Neural progenitor cell (in vitro differentiated cells): ENCODE data around the gene MARK3. TPM values are rescaled to one million over a fixed set of nuclear protein-coding genes. Genes with fewer than 3 reads are reported as not detected.

Source experiments
- DNase-seq: peaks from one replicate; pipeline ENCODE4 v3.0.0-alpha.2; 2016; ENCODE audit warnings: low spot score
- H2AFZ ChIP-seq: fragments of 200-600 bp; sonication (generic); replicated peaks from 2 replicates; pipeline ENCODE4 v1.6.1; 2016; ENCODE audit warnings: antibody characterized with exemption
- H3F3A ChIP-seq: fragments of 200-600 bp; sonication (generic); 2 replicates; pipeline ENCODE4 v1.6.1; 2016; ENCODE audit warnings: antibody characterized with exemption, low read depth
- H3K27ac ChIP-seq: fragments of 200-600 bp; sonication (generic); 2 replicates; pipeline ENCODE4 v1.5.1; 2016; ENCODE audit warnings: mild to moderate bottlenecking
- H3K27me3 ChIP-seq: fragments of 200-600 bp; sonication (generic); 2 replicates; pipeline ENCODE4 v1.6.1; 2016; ENCODE audit warnings: mild to moderate bottlenecking, moderate library complexity
- H3K36me3 ChIP-seq: fragments of 200-600 bp; sonication (generic); 2 replicates; pipeline ENCODE4 v1.5.1; 2016
- H3K4me1 ChIP-seq: fragments of 200-600 bp; sonication (generic); 2 replicates; pipeline ENCODE4 v1.6.1; 2016; ENCODE audit warnings: mixed run types
- H3K4me2 ChIP-seq: fragments of 200-600 bp; sonication (generic); 2 replicates; pipeline ENCODE4 v1.6.1; 2016
- H3K4me3 ChIP-seq: fragments of 200-600 bp; sonication (generic); 2 replicates; pipeline ENCODE4 v1.5.1; 2016
- H3K79me2 ChIP-seq: fragments of 200-600 bp; sonication (generic); 2 replicates; pipeline ENCODE4 v1.6.1; 2016; ENCODE audit warnings: low read depth
- H3K9ac ChIP-seq: fragments of 200-600 bp; sonication (generic); 2 replicates; pipeline ENCODE4 v1.6.1; 2016
- H3K9me3 ChIP-seq: fragments of 200-600 bp; sonication (generic); 2 replicates; pipeline ENCODE4 v1.5.1; 2016; ENCODE audit warnings: low read depth
- H4K20me1 ChIP-seq: fragments of 200-600 bp; sonication (generic); 2 replicates; pipeline ENCODE4 v1.6.1; 2016; ENCODE audit warnings: low read depth
- H3K27ac Mint-ChIP-seq: 3 replicates; pipeline ENCODE4 v1.8.0; 2021; ENCODE audit warnings: mixed read lengths
- H3K27me3 Mint-ChIP-seq: 2 replicates; pipeline ENCODE4 v1.8.0; 2022; ENCODE audit warnings: low read depth, mild to moderate bottlenecking, inconsistent platforms, moderate library complexity, mixed read lengths; ENCODE audit not compliant: insufficient read depth
- H3K36me3 Mint-ChIP-seq: 3 replicates; pipeline ENCODE4 v1.8.0; 2021; ENCODE audit warnings: mixed read lengths
- H3K4me1 Mint-ChIP-seq: 3 replicates; pipeline ENCODE4 v1.8.0; 2021; ENCODE audit warnings: mixed read lengths
- H3K4me3 Mint-ChIP-seq: 3 replicates; pipeline ENCODE4 v1.8.0; 2021; ENCODE audit warnings: mild to moderate bottlenecking, moderate library complexity, mixed read lengths
- H3K9me3 Mint-ChIP-seq: 3 replicates; pipeline ENCODE4 v1.8.0; 2020; ENCODE audit warnings: mixed read lengths
- CTCF ChIP-seq: fragments of 200-600 bp; sonication (generic); IDR thresholded peaks from 2 replicates; pipeline ENCODE4 v1.5.1; 2017; ENCODE audit warnings: antibody characterized with exemption, mild to moderate bottlenecking
- EZH2 ChIP-seq: fragments of 200-600 bp; sonication (generic); IDR thresholded peaks from 2 replicates; pipeline ENCODE4 v1.6.1; 2017; ENCODE audit warnings: antibody characterized with exemption, mild to moderate bottlenecking, moderate library complexity
- EZH2phosphoT487 ChIP-seq: fragments of 200-600 bp; sonication (generic); IDR thresholded peaks from 2 replicates; pipeline ENCODE4 v1.6.1; 2017; ENCODE audit warnings: antibody characterized with exemption
- total RNA-seq: library from RNA; depleted of rRNA; stranded (reverse); fragments of >200 nt; gene quantifications from 2 replicates; pipeline ENCODE4 v1.2.3, GENCODE V29; 2015; ENCODE audit warnings: low replicate concordance

Gene MARK3
- total RNA-seq, 1 donor from 2014 or later: 80.7 TPM

GRCh38 chr14:103366741-103367140 lies 18.5 kb upstream of the MARK3 start:
- H3K9me3 ChIP-seq: no peaks in the 10 kb centered on the region
- no peaks in the 10 kb centered on the region for H3K27me3 ChIP-seq
- no peak overlapping the region for H3K27ac Mint-ChIP-seq
- no peak overlapping the region for H3K27ac ChIP-seq
- H3K4me3 ChIP-seq: no peak overlapping the region
- H3K9ac ChIP-seq: no peak overlapping the region
- H4K20me1 ChIP-seq: no peaks in the 10 kb centered on the region
- H3K79me2 ChIP-seq: no peaks in the 10 kb centered on the region
- no peak overlapping the region for H2AFZ ChIP-seq
- H3K36me3 Mint-ChIP-seq: peaks cover 2% of the 10 kb centered on the region
- peaks cover 18% of the 10 kb centered on the region for H3K9me3 Mint-ChIP-seq
- H3K4me1 Mint-ChIP-seq: peaks cover under 1% of the 10 kb centered on the region
- H3K4me1 ChIP-seq: no peaks in the 10 kb centered on the region
- DNase-seq: no peak
- peak overlapping the region; percentile 24 for H3K4me3 Mint-ChIP-seq
- H3K36me3 ChIP-seq: no peaks in the 10 kb centered on the region
- H3K4me2 ChIP-seq: no peak overlapping the region
- TF ChIP-seq CTCF (no peak), EZH2phosphoT487 (no peak), EZH2 (no peak)
- H3F3A ChIP-seq: no peaks in the 10 kb centered on the region
- H3K27me3 Mint-ChIP-seq: peaks cover 7% of the 10 kb centered on the region

- no peak overlapping the region for H3K4me3 Mint-ChIP-seq
- no peaks in the 10 kb centered on the region for H3K27me3 ChIP-seq
- peaks cover 2% of the 10 kb centered on the region for H3K36me3 Mint-ChIP-seq
- no peaks in the 10 kb centered on the region for H3K4me1 ChIP-seq
- H3K27ac ChIP-seq: no peak overlapping the region
- H3K4me2 ChIP-seq: no peak overlapping the region
- no peak overlapping the region for H3K9ac ChIP-seq
- no peaks in the 10 kb centered on the region for H4K20me1 ChIP-seq
- H3K36me3 ChIP-seq: no peaks in the 10 kb centered on the region
- no peaks in the 10 kb centered on the region for H3K9me3 ChIP-seq
- peaks cover 12% of the 10 kb centered on the region for H3K27me3 Mint-ChIP-seq
- H3K9me3 Mint-ChIP-seq: peaks cover 7% of the 10 kb centered on the region
- H3F3A ChIP-seq: no peaks in the 10 kb centered on the region
- no peaks in the 10 kb centered on the region for H3K79me2 ChIP-seq
- no peak overlapping the region for H2AFZ ChIP-seq
- H3K4me1 Mint-ChIP-seq: peaks cover 12% of the 10 kb centered on the region
- no peak for DNase-seq
- no peak overlapping the region for H3K4me3 ChIP-seq
- TF ChIP-seq CTCF (no peak), EZH2 (no peak), EZH2phosphoT487 (no peak)
- H3K27ac Mint-ChIP-seq: no peak overlapping the region
Measured at GRCh38 chr14:103367995-103368394, 17.2 kb upstream of the MARK3 start.

GRCh38 chr14:103370087-103370486 lies 15.1 kb upstream of the MARK3 start:
- Histone ChIP-seq H3K9me3 (no peaks in the 10 kb centered on the region), H2AFZ (no peak overlapping the region), H3K4me3 (no peak overlapping the region), H3K9ac (no peak overlapping the region), H3F3A (no peaks in the 10 kb centered on the region), H3K4me1 (no peaks in the 10 kb centered on the region), H3K36me3 (no peaks in the 10 kb centered on the region), H3K27me3 (no peaks in the 10 kb centered on the region), H3K27ac (no peak overlapping the region), H3K79me2 (no peaks in the 10 kb centered on the region), H4K20me1 (no peaks in the 10 kb centered on the region), H3K4me2 (no peak overlapping the region)
- Mint-ChIP-seq H3K4me1 (peaks cover 19% of the 10 kb centered on the region), H3K9me3 (no peaks in the 10 kb centered on the region), H3K4me3 (no peak overlapping the region), H3K27ac (no peak overlapping the region), H3K36me3 (no peaks in the 10 kb centered on the region), H3K27me3 (peaks cover 10% of the 10 kb centered on the region)
- no peak for DNase-seq
- TF ChIP-seq CTCF (no peak), EZH2phosphoT487 (no peak), EZH2 (no peak)

- Histone ChIP-seq H3K4me1 (no peaks in the 10 kb centered on the region), H3K4me2 (no peak overlapping the region), H2AFZ (no peak overlapping the region), H3K36me3 (no peaks in the 10 kb centered on the region), H4K20me1 (no peaks in the 10 kb centered on the region), H3K79me2 (no peaks in the 10 kb centered on the region), H3F3A (no peaks in the 10 kb centered on the region), H3K27ac (no peak overlapping the region), H3K4me3 (no peak overlapping the region), H3K9ac (no peak overlapping the region), H3K27me3 (no peaks in the 10 kb centered on the region), H3K9me3 (no peaks in the 10 kb centered on the region)
- Mint-ChIP-seq H3K4me3 (no peak overlapping the region), H3K27me3 (peaks cover 7% of the 10 kb centered on the region), H3K27ac (peak overlapping the region; percentile 57), H3K4me1 (peaks cover 19% of the 10 kb centered on the region), H3K36me3 (no peaks in the 10 kb centered on the region), H3K9me3 (no peaks in the 10 kb centered on the region)
- no peak for TF ChIP-seq EZH2
- TF ChIP-seq CTCF: no peak
- no peak for TF ChIP-seq EZH2phosphoT487
- no peak for DNase-seq
Measured at GRCh38 chr14:103372017-103372416, 13.2 kb upstream of the MARK3 start.
